Ascending aorta (tissue), 2 donors: ENCODE data around the gene JAKMIP1. TPM values are rescaled to one million over a fixed set of nuclear protein-coding genes. Genes with fewer than 3 reads are reported as not detected.
"Not testable (repeated sequence)": the region's sequence is repeated elsewhere in the genome, so short reads cannot be mapped to it uniquely, and the experiment has no call there.

Experiments
- DNase-seq, 2 donors: peaks; one replicate each; pipeline ENCODE4 v3.0.0-alpha.2; 2019; ENCODE audit warnings: low spot score in 2 of 2
- H3K27ac ChIP-seq, 2 donors: fragments of 200-600 bp; sonication (generic); one replicate each; pipeline ENCODE4 v1.5.1; 2016 to 2017; ENCODE audit warnings: mild to moderate bottlenecking in 1 of 2
- H3K27me3 ChIP-seq: fragments of 200-600 bp; sonication (generic); one replicate; pipeline ENCODE4 v1.5.1; 2017
- H3K36me3 ChIP-seq, 2 donors: fragments of 200-600 bp; sonication (generic); one replicate each; pipeline ENCODE4 v1.5.1; 2016
- H3K4me1 ChIP-seq, 2 donors: fragments of 200-600 bp; sonication (generic); one replicate each; pipeline ENCODE4 v1.5.1; 2016 to 2017; ENCODE audit warnings: mild to moderate bottlenecking in 1 of 2
- H3K4me3 ChIP-seq, 2 donors: fragments of 200-600 bp; sonication (generic); one replicate each; pipeline ENCODE4 v1.5.1; 2016 to 2017; ENCODE audit warnings: mild to moderate bottlenecking in 1 of 2
- H3K9me3 ChIP-seq, 2 donors: fragments of 200-600 bp; sonication (generic); one replicate each; pipeline ENCODE4 v1.5.1; 2016
- intact Hi-C: fragments of 100-400 bp; cut with DNase I; formaldehyde crosslinking; loops from one replicate; pipeline ENCODE4 v1.15.1; 2023
- total RNA-seq: library from RNA; depleted of rRNA; stranded (reverse); fragments of >200 nt; gene quantifications from one replicate; pipeline ENCODE4 v1.1.0, GENCODE V29; 2016
- TF ChIP-seq, protein P1 (sequence below), 3 experiments: fragments of 200-600 bp in 2 of 3; fragments of 450-650 bp in 1 of 3; sonication (generic) in 2 of 3; IDR thresholded peaks; one replicate each; pipeline ENCODE4 v1.5.1; 2016 to 2019; ENCODE audit warnings: antibody characterized with exemption in 3 of 3, mild to moderate bottlenecking in 1 of 3, moderate library complexity in 1 of 3

Gene JAKMIP1
- total RNA-seq, 1 donor from 2014 or later, result not detected

DNA sequence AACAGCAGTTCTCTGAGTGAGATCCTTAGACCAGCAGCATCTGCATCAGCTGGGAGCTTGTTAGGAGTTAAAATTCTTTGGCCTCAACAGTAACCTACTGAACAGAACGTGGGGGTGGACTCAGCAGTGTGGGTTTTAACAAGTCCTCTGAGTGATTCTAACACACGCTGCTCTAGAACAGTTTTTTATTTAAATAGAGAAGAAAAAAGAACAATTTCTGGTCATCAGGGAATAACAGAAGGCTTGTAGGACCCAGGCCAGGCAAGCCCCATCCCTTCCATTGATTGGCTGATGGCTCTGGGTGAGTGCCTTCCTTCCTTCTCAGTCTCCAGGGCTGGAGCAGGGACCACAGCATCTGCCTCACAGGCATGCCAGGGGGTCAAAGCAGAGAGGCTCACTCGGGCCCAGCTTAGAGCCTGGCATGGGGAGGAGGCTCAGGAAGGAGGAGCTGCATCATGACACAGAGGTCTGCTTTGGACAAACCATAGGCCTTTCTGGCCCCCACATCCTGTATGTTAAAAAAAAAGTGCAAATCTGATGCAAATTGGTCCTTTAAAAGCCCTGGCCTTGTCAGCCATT, 56.7 kb downstream of the JAKMIP1 start:
- DNase-seq, result no peak
- Histone ChIP-seq H3K27me3 (no peaks in the 10 kb centered on the region), H3K4me1 (no peaks in the 10 kb centered on the region), H3K4me3 (no peak overlapping the region), H3K36me3 (no peaks in the 10 kb centered on the region), H3K27ac (no peak overlapping the region), H3K9me3 (no peaks in the 10 kb centered on the region)
- TF ChIP-seq, protein P1, sequence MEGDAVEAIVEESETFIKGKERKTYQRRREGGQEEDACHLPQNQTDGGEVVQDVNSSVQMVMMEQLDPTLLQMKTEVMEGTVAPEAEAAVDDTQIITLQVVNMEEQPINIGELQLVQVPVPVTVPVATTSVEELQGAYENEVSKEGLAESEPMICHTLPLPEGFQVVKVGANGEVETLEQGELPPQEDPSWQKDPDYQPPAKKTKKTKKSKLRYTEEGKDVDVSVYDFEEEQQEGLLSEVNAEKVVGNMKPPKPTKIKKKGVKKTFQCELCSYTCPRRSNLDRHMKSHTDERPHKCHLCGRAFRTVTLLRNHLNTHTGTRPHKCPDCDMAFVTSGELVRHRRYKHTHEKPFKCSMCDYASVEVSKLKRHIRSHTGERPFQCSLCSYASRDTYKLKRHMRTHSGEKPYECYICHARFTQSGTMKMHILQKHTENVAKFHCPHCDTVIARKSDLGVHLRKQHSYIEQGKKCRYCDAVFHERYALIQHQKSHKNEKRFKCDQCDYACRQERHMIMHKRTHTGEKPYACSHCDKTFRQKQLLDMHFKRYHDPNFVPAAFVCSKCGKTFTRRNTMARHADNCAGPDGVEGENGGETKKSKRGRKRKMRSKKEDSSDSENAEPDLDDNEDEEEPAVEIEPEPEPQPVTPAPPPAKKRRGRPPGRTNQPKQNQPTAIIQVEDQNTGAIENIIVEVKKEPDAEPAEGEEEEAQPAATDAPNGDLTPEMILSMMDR (IDR thresholded peaks at IDR 0.05), result no peak
- intact Hi-C loops, result no loop called here

GRCh38 chr4:6142935-6143602, 57.3 kb downstream of the JAKMIP1 start:
- H3K9me3 ChIP-seq, result no peaks in the 10 kb centered on the region
- H3K27ac ChIP-seq, result no peak overlapping the region
- intact Hi-C loops, result no loop called here
- H3K4me1 ChIP-seq, result no peaks in the 10 kb centered on the region
- H3K36me3 ChIP-seq, result no peaks in the 10 kb centered on the region
- no peak for DNase-seq
- H3K4me3 ChIP-seq, result no peak overlapping the region
- TF ChIP-seq, protein P1 (IDR thresholded peaks at IDR 0.05), result no peak
- H3K27me3 ChIP-seq, result no peaks in the 10 kb centered on the region

DNA sequence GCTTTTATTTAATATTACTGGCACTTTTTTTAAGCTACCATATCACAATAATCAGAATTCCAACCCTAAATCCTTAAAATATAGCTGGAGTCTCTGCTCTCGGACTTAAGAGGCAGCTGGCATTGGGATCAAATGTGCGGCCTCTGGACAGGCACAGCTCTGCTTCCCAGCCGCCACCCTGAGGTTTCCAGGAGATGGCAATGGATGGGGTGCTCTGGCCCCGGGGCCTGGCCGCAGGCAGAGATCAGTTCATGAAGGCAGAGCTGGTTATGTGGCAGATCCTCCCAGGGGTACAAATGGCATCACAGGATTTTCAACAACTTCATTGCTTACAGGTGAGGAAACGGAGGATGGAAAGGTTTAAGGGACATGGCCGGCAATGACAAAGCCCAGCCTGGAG, 57.8 kb downstream of the JAKMIP1 start:
- TF ChIP-seq, protein P1 (IDR thresholded peaks at IDR 0.05), result no peak
- Histone ChIP-seq H3K27me3 (no peaks in the 10 kb centered on the region), H3K9me3 (no peaks in the 10 kb centered on the region), H3K27ac (no peak overlapping the region), H3K36me3 (no peaks in the 10 kb centered on the region), H3K4me3 (no peak overlapping the region), H3K4me1 (no peaks in the 10 kb centered on the region)
- intact Hi-C loops, result no loop called here
- no peak for DNase-seq

DNA sequence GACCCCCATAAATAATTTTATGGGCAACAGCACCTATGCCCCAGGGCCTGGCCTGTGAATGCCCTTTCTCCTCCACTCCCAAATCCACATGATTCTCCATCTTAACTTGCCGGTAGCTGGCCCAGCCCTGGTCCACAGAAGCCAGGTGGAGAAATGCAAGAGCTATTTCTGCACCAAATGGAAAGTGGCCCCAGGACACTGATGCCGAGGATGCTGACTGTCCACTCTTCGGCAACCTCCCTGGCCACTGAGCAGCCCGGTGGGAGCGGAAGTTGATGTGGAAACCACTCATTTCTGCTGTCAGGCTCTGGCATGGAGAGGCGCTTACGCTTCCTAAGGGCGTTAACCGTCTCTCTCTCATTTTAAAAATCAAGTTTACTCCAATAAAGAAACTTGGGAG, 58.8 kb downstream of the JAKMIP1 start:
- H3K27me3 ChIP-seq, result no peaks in the 10 kb centered on the region
- intact Hi-C loops, result no loop called here
- no peaks in the 10 kb centered on the region for H3K9me3 ChIP-seq
- TF ChIP-seq, protein P1 (IDR thresholded peaks at IDR 0.05), result no peak
- no peak overlapping the region for H3K4me3 ChIP-seq
- H3K36me3 ChIP-seq, result no peaks in the 10 kb centered on the region
- H3K4me1 ChIP-seq, result no peaks in the 10 kb centered on the region
- H3K27ac ChIP-seq, result no peak overlapping the region
- DNase-seq, result no peak

GRCh38 chr4:6141021-6141420, 59.3 kb downstream of the JAKMIP1 start:
- H3K36me3 ChIP-seq, DNase-seq, intact Hi-C loops: not testable (repeated sequence)

DNA sequence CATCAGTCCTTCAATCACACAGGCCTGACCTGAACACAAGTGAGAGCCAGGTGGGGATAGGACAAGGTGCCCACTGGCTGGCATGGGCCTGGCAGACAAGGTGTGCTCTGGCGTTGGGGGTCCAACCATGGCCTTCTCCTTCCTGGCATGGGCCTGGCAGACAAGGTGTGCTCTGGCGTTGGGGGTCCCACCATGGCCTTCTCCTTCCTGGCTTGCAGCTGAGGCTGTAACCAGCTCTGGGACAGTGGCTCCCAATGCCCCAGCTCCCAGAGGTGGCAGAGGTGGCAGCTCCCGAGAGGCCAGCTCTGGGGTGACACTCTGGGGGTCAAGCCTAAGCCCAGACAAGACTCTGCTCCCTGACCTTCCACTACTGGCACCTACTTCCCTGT, 62.6 kb downstream of the JAKMIP1 start:
- H3K36me3 ChIP-seq, result no peaks in the 10 kb centered on the region
- no peak overlapping the region for H3K27ac ChIP-seq
- intact Hi-C loops, result no loop called here
- TF ChIP-seq, protein P1 (IDR thresholded peaks at IDR 0.05), result no peak
- H3K4me1 ChIP-seq, result no peaks in the 10 kb centered on the region
- H3K27me3 ChIP-seq, result no peaks in the 10 kb centered on the region
- H3K4me3 ChIP-seq, result no peak overlapping the region
- DNase-seq, result no peak
- H3K9me3 ChIP-seq, result no peaks in the 10 kb centered on the region

More at GRCh38 chr4:6141021-6141420, 59.3 kb downstream of the JAKMIP1 start:
- H3K4me3 ChIP-seq, H3K4me1 ChIP-seq, H3K27ac ChIP-seq, H3K27me3 ChIP-seq, H3K9me3 ChIP-seq: not testable (repeated sequence)
